GM12878 (cell line): ENCODE data around the gene UQCR11. TPM values are rescaled to one million over a fixed set of nuclear protein-coding genes. Genes with fewer than 3 reads are reported as not detected.

ENCODE experiments used
- ATAC-seq: fragments of 200-7000 bp; cut with Tn5 transposase; 3 replicates; pipeline ENCODE4 v1.9.1; 2020; ENCODE audit warnings: mild to moderate bottlenecking, moderate library complexity
- BruUV-seq: library from RNA; stranded (reverse); fragments of 400-500 nt; replicated peaks from 2 replicates; lab custom pipeline; 2021; lab: Mats Ljungman, UMichigan
- CTCF ChIA-PET: fragments of 300-600 bp; sonication (Branson Sonifier 250); formaldehyde crosslinking; extraction: SDS; loops from one replicate; lab custom pipeline; 2021; ENCODE audit warnings: inconsistent platforms; lab: Yijun Ruan, JAX
- POLR2A ChIA-PET: fragments of 350-600 bp; formaldehyde crosslinking; extraction: SDS; loops from one replicate; lab custom pipeline; 2021; ENCODE audit warnings: inconsistent platforms; lab: Charles Lee
- RAD21 ChIA-PET: fragments of 300-600 bp; sonication (Branson Sonifier 250); formaldehyde crosslinking; loops from one replicate; lab custom pipeline; 2023; ENCODE audit warnings: antibody characterized with exemption; ENCODE audit not compliant: unreplicated experiment; lab: Charles Lee
- SMC1A ChIA-PET: fragments of 300-600 bp; sonication (Branson Sonifier 250); formaldehyde crosslinking; loops from one replicate; lab custom pipeline; 2023; ENCODE audit not compliant: unreplicated experiment, uncharacterized antibody; lab: Charles Lee
- DNase-seq: peaks from one replicate; pipeline ENCODE4 v3.0.0-alpha.2; 2011; ENCODE audit warnings: low read depth, low spot score
- FAIRE-seq: peaks from 3 replicates; lab custom pipeline; 2011; peaks lifted over from hg19 to GRCh38; lab: Jason Lieb, UNC
- H2AFZ ChIP-seq: 2 replicates; pipeline ENCODE4 v1.6.0; 2011; ENCODE audit warnings: low read depth, low read length, control low read depth; ENCODE audit not compliant: control insufficient read depth
- H3K27ac ChIP-seq: 2 replicates; pipeline ENCODE4 v1.5.1; 2011; ENCODE audit warnings: control low read depth; ENCODE audit not compliant: control insufficient read depth, insufficient read depth
- H3K27me3 ChIP-seq, 2 experiments: replicated peaks in 1 of 2; 2 replicates each; pipeline versions ENCODE4 v1.6.0 to v1.6.1; 2011; ENCODE audit warnings: low read length in 1 of 2; ENCODE audit not compliant: control insufficient read depth in 2 of 2, insufficient read depth in 2 of 2
- H3K36me3 ChIP-seq, 2 experiments: 2 replicates each; pipeline ENCODE4 v1.5.1; 2011; ENCODE audit warnings: low read length in 1 of 2; ENCODE audit not compliant: control insufficient read depth in 2 of 2, insufficient read depth in 2 of 2
- H3K4me1 ChIP-seq: 2 replicates; pipeline ENCODE4 v1.6.1; 2011; ENCODE audit warnings: mild to moderate bottlenecking, low read length, moderate library complexity, mixed read lengths; ENCODE audit not compliant: control insufficient read depth, insufficient read depth
- H3K4me2 ChIP-seq: 2 replicates; pipeline ENCODE4 v1.6.0; 2011; ENCODE audit warnings: control low read depth; ENCODE audit not compliant: control insufficient read depth, insufficient read depth
- H3K4me3 ChIP-seq: fragments of 200-600 bp; sonication (generic); 2 replicates; pipeline ENCODE4 v1.5.1; 2016
- H3K79me2 ChIP-seq: 2 replicates; pipeline ENCODE4 v1.6.0; 2011; ENCODE audit warnings: low read length; ENCODE audit not compliant: control insufficient read depth, insufficient read depth
- H3K9ac ChIP-seq: 2 replicates; pipeline ENCODE4 v1.8.0; 2011; ENCODE audit warnings: low read length, control low read depth, mixed read lengths; ENCODE audit not compliant: control insufficient read depth, insufficient read depth
- H3K9me3 ChIP-seq: replicated peaks from 3 replicates; pipeline ENCODE4 v1.5.1; 2011; ENCODE audit warnings: mild to moderate bottlenecking, low read length; ENCODE audit not compliant: control insufficient read depth, insufficient read depth
- H4K20me1 ChIP-seq: 2 replicates; pipeline ENCODE4 v1.6.0; 2011; ENCODE audit not compliant: control insufficient read depth, insufficient read depth
- EGR1 ChIP-seq, 2 experiments: IDR thresholded peaks; 1 replicate in 1 of 2; 2 replicates in 1 of 2; pipeline ENCODE4 v1.6.1; 2011 to 2012; ENCODE audit warnings: low read depth in 2 of 2, low read length in 2 of 2, borderline replicate concordance in 1 of 2, mild to moderate bottlenecking in 1 of 2, moderate library complexity in 1 of 2
- FOXK2 ChIP-seq: fragments of 450-650 bp; IDR thresholded peaks from 2 replicates; pipeline ENCODE4 v1.6.1; 2017; ENCODE audit warnings: mild to moderate bottlenecking, moderate library complexity
- HCFC1 ChIP-seq: fragments of 150-350 bp; IDR thresholded peaks from 2 replicates; pipeline ENCODE4 v1.6.1; 2014; ENCODE audit warnings: low read length
- IRF4 ChIP-seq: IDR thresholded peaks from 2 replicates; pipeline ENCODE4 v1.6.1; 2011; ENCODE audit warnings: low read depth, low read length
- MXI1 ChIP-seq: fragments of 150-350 bp; IDR thresholded peaks from 2 replicates; pipeline ENCODE4 v1.6.1; 2011; ENCODE audit warnings: low read depth, mild to moderate bottlenecking, inconsistent platforms, low read length, improper control_type of control experiment
- POLR2A ChIP-seq: IDR thresholded peaks from 2 replicates; pipeline ENCODE4 v1.6.1; 2011; ENCODE audit warnings: low read depth, mild to moderate bottlenecking, low read length
- SMC3 ChIP-seq: IDR thresholded peaks from 2 replicates; pipeline ENCODE4 v1.6.1; 2011; ENCODE audit warnings: low read length, improper control_type of control experiment, borderline replicate concordance
- SP1 ChIP-seq: IDR thresholded peaks from one replicate; pipeline ENCODE4 v1.6.1; 2011; ENCODE audit warnings: low read depth, low read length
- SREBF1 ChIP-seq: IDR thresholded peaks from 2 replicates; pipeline ENCODE4 v1.6.1; 2012; ENCODE audit warnings: mild to moderate bottlenecking, low read length
- ZNF207 ChIP-seq: fragments of 450-650 bp; IDR thresholded peaks from 2 replicates; pipeline ENCODE4 v1.6.1; 2014; ENCODE audit warnings: antibody characterized with exemption, mild to moderate bottlenecking, borderline replicate concordance
- WGBS: methylation state at CpG from one replicate; pipeline ENCODE4 v1.1.6; 2016; ENCODE audit warnings: low lambda C conversion rate; ENCODE audit not compliant: insufficient replicate concordance, insufficient coverage; ENCODE audit errors: missing lambda C conversion rate; 5-methylcytosine and 5-hydroxymethylcytosine counted together
- in situ Hi-C: fragments of 300-500 bp; cut with MboI; formaldehyde crosslinking; loops from 9 replicates; pipeline ENCODE4 v1.14.3; 2018; ENCODE audit warnings: mixed read lengths
- intact Hi-C: fragments of 100-400 bp; cut with micrococcal nuclease; formaldehyde crosslinking; loops from one replicate; pipeline ENCODE4 v1.14.2; 2022; ENCODE audit not compliant: unreplicated experiment
- polyA plus RNA-seq, 11 experiments: library from polyadenylated mRNA; depleted of rRNA in 4 of 11; unstranded in 6 of 11; stranded (reverse) in 5 of 11; fragments of >200 nt; fragmentation: Nextera tagmentation in 4 of 11; fragmentation: Illumina TruSeq in 1 of 11; extraction: Ambion mirVana in 4 of 11; extraction: Trizol in 1 of 11; gene quantifications; 1 replicate in 1 of 11; 2 replicates in 10 of 11; pipeline versions ENCODE4 v1.2.1 to v1.2.3, GENCODE V29; 2011 to 2016; ENCODE audit warnings: inconsistent platforms in 2 of 11, missing spikeins in 2 of 11, low read depth in 1 of 11
- total RNA-seq, 4 experiments: library from RNA; depleted of rRNA in 3 of 4; stranded (reverse); fragments of >200 nt in 3 of 4; fragmentation: Illumina TruSeq in 1 of 4; extraction: Trizol in 1 of 4; gene quantifications; 2 replicates each; pipeline versions ENCODE4 v1.2.1 to v1.2.3, GENCODE V29; 2013 to 2021
- TF ChIP-seq, protein P1 (sequence below), 3 experiments: IDR thresholded peaks in 2 of 3; conservative IDR thresholded peaks in 1 of 3; 2 replicates each; pipeline ENCODE4 v1.5.1; 2011; ENCODE audit warnings: low read depth in 3 of 3, low read length in 3 of 3, mild to moderate bottlenecking in 3 of 3, control low read depth in 2 of 3, moderate library complexity in 2 of 3, inconsistent platforms in 1 of 3, mixed read lengths in 1 of 3; ENCODE audit not compliant: control insufficient read depth in 2 of 3, insufficient read depth in 1 of 3; ENCODE audit errors: extremely low read depth in 1 of 3
- TF ChIP-seq, protein P2 (sequence below): fragments of 450-650 bp; conservative IDR thresholded peaks from 2 replicates; pipeline ENCODE4 v1.6.1; 2017; ENCODE audit warnings: mild to moderate bottlenecking, moderate library complexity

The UQCR11 gene
- total and polyA plus RNA-seq, 10 of the 15 experiments (the other 5 are each of a cell fraction or from before 2014, with no cell fraction given): 28.6 to 586 (median 193) TPM

DNA sequence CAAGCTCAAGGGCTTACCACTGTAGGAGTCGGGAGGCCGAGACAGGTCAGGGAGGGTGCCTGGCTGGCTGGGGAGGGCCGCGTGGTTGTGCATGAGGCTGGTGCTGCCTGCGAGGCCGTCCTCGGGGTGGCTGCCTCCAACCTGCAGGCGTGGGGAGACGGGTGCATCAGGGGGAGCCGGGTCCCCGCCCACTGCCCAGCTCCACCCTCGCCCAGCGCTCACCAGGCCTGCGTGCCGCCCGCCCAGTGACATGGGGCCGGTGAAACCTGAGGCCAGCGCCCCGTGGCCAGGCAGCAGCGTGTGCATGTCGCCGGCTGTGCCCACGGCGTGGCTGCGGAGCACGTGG is 13.8 kb upstream of the UQCR11 start:
- CTCF ChIA-PET: interaction anchor here (1.0 kb wide), 1 partner anchor 53 kb away, joined by 3 read pairs; no protein-coding TSS in a partner anchor
- no peak for FAIRE-seq
- BruUV-seq: no TSS peak

GRCh38 chr19:1618157-1619093 is 13.2 kb upstream of the UQCR11 start:
- intact Hi-C loops: loop anchor here (2.0 kb wide), 1 partner anchor 32 kb away; no protein-coding TSS in a partner anchor
- TF ChIP-seq HCFC1 (no peak), FOXK2 (no peak), ZNF207 (no peak), SREBF1 (no peak), MXI1 (no peak), EGR1 (IDR thresholded peaks at IDR 0.05; ENCODE audit: borderline replicate concordance in 1 of 2, low read depth in 2 of 2, low read length in 2 of 2) (no peak), POLR2A (peak; percentile 26), IRF4 (no peak), SMC3 (peak; percentile 59)
- TF ChIP-seq, protein P1, sequence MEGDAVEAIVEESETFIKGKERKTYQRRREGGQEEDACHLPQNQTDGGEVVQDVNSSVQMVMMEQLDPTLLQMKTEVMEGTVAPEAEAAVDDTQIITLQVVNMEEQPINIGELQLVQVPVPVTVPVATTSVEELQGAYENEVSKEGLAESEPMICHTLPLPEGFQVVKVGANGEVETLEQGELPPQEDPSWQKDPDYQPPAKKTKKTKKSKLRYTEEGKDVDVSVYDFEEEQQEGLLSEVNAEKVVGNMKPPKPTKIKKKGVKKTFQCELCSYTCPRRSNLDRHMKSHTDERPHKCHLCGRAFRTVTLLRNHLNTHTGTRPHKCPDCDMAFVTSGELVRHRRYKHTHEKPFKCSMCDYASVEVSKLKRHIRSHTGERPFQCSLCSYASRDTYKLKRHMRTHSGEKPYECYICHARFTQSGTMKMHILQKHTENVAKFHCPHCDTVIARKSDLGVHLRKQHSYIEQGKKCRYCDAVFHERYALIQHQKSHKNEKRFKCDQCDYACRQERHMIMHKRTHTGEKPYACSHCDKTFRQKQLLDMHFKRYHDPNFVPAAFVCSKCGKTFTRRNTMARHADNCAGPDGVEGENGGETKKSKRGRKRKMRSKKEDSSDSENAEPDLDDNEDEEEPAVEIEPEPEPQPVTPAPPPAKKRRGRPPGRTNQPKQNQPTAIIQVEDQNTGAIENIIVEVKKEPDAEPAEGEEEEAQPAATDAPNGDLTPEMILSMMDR (IDR thresholded peaks at IDR 0.05 in 2 of 3, conservative IDR thresholded peaks at IDR 0.05 in 1 of 3; ENCODE audit: control insufficient read depth in 2 of 3, extremely low read depth in 1 of 3, insufficient read depth in 1 of 3, low read depth in 3 of 3, low read length in 3 of 3): peak; percentile 48 to 72 (median 52)
- TF ChIP-seq, protein P2, sequence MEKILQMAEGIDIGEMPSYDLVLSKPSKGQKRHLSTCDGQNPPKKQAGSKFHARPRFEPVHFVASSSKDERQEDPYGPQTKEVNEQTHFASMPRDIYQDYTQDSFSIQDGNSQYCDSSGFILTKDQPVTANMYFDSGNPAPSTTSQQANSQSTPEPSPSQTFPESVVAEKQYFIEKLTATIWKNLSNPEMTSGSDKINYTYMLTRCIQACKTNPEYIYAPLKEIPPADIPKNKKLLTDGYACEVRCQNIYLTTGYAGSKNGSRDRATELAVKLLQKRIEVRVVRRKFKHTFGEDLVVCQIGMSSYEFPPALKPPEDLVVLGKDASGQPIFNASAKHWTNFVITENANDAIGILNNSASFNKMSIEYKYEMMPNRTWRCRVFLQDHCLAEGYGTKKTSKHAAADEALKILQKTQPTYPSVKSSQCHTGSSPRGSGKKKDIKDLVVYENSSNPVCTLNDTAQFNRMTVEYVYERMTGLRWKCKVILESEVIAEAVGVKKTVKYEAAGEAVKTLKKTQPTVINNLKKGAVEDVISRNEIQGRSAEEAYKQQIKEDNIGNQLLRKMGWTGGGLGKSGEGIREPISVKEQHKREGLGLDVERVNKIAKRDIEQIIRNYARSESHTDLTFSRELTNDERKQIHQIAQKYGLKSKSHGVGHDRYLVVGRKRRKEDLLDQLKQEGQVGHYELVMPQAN: no peak

More for the DNA sequence above, 13.8 kb upstream of the UQCR11 start:
- SMC1A ChIA-PET: no interaction called here
- peaks cover 21 to 55% of the 10 kb centered on the region in 2 experiments for H3K36me3 ChIP-seq
- in situ Hi-C loops: no loop called here
- no peak overlapping the region for H3K27ac ChIP-seq
- POLR2A ChIA-PET: no interaction called here
- H3K9ac ChIP-seq: no peak overlapping the region
- DNase-seq (no peak), ATAC-seq (no peak)
- no peaks in the 10 kb centered on the region for H3K4me1 ChIP-seq
- intact Hi-C loops: loop anchor here (2.0 kb wide), 1 partner anchor 32 kb away; no protein-coding TSS in a partner anchor
- TF ChIP-seq POLR2A (peak; percentile 62), SP1 (no peak)
- no peaks in the 10 kb centered on the region for H3K9me3 ChIP-seq
- H3K4me2 ChIP-seq: no peak overlapping the region
- no peaks in the 10 kb centered on the region for H3K27me3 ChIP-seq
- no peaks in the 10 kb centered on the region for H3K79me2 ChIP-seq
- WGBS: 91% methylated on average over 21 of the region's 26 CpGs
- RAD21 ChIA-PET: interaction anchor here (1.0 kb wide), 1 partner anchor 32 kb away, joined by 3 read pairs; no protein-coding TSS in a partner anchor
- no peak overlapping the region for H2AFZ ChIP-seq
- no peak overlapping the region for H3K4me3 ChIP-seq
- H4K20me1 ChIP-seq: no peaks in the 10 kb centered on the region

More at GRCh38 chr19:1618157-1619093, 13.2 kb upstream of the UQCR11 start:
- Histone ChIP-seq H3K4me1 (no peaks in the 10 kb centered on the region), H3K79me2 (no peaks in the 10 kb centered on the region), H3K4me2 (no peak overlapping the region), H2AFZ (no peak overlapping the region), H3K27me3 (no peaks in the 10 kb centered on the region), H3K4me3 (no peak overlapping the region), H3K36me3 (peaks cover 17 to 58% of the 10 kb centered on the region in 2 experiments), H3K9me3 (no peaks in the 10 kb centered on the region), H3K27ac (no peak overlapping the region), H3K9ac (no peak overlapping the region), H4K20me1 (no peaks in the 10 kb centered on the region)
- WGBS: 93% methylated on average over 19 of the region's 24 CpGs
- RAD21 ChIA-PET: interaction anchor here (1.0 kb wide), 1 partner anchor 33 kb away, joined by 3 read pairs; no protein-coding TSS in a partner anchor
- DNase-seq: no peak
- peak; percentile 95 for ATAC-seq
- POLR2A ChIA-PET: interaction anchor here (0.5 kb wide), 1 partner anchor 47 kb away, joined by 5 read pairs; no protein-coding TSS in a partner anchor
- FAIRE-seq: no peak
- in situ Hi-C loops: no loop called here
- CTCF ChIA-PET: interaction anchor here (1.0 to 1.5 kb wide), 2 partner anchors 32 to 54 kb away, joined by 3 to 4 read pairs; no protein-coding TSS in a partner anchor
- SMC1A ChIA-PET: interaction anchor here (1.5 kb wide), 1 partner anchor 54 kb away, joined by 4 read pairs; no protein-coding TSS in a partner anchor
- BruUV-seq: no TSS peak
